NCI-H1694 treated with DMSO at 0.1 percent for 48 hours (cell line): ENCODE data around the gene DSCAML1.
"Not testable (repeated sequence)": the region's sequence is repeated elsewhere in the genome, so short reads cannot be mapped to it uniquely, and the experiment has no call there.

ENCODE experiments used
- DNase-seq: peaks from one replicate; lab custom pipeline; 2025; lab: John Stamatoyannopoulos, UW

The DSCAML1 gene

GRCh38 chr11:117466966-117467365, 330.1 kb downstream of the DSCAML1 start:
- DNase-seq: no peak

DNA sequence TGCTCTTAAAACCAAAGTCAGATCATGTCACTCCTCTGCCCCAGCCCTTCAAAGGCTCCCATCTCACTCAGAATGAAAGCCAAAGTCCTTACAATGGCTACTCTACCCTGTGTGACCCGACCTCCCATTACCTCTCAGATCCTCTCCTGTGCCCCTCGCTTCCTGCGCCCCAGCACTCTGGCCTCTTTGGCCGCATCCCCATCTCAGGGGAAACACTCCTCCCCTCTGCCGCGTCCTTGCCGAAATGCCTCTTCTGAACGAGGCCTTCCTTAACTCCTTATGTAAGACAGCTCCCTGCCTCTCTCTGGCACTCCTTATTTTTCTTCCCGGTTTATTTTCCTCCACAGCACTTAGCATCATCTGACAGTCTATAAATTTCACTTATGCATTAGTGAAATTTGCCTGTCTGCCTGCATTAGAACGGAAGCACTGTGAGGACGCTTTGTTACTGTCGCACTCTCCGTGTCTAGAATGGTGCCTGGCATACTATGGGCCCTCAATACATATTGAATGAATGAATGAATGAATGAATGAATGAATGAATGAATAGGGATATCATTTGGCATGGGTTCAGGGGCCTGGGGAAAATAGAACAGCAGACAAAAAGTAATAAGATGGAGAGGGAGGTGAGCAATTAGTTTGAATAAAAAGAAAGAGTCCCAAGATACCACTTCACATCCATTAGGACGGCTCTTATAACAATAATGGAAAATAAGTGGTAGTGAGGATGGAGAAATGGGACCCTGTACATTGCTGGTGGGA, 331.6 kb downstream of the DSCAML1 start:
- DNase-seq: no peak

DNA sequence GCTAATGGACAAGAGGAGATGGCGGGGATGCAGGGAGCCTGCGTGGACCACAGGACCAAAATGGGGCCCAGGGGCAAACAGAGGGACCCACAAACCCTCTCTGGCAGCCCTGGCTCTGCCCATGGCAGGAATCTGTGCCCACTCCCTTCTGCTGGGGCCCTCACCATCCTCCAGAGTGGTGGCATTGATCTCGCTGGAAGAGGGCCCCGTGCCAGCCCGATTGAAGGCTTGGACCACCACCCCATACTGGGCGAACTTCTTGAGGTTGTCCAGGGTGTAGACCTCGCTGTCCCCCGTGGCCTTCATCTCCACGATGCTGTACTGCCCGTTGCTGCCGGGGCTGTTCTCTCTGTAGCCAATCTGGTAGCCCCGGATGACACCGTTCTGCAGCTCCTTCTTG, 332.2 kb downstream of the DSCAML1 start:
- DNase-seq: no peak

DNA sequence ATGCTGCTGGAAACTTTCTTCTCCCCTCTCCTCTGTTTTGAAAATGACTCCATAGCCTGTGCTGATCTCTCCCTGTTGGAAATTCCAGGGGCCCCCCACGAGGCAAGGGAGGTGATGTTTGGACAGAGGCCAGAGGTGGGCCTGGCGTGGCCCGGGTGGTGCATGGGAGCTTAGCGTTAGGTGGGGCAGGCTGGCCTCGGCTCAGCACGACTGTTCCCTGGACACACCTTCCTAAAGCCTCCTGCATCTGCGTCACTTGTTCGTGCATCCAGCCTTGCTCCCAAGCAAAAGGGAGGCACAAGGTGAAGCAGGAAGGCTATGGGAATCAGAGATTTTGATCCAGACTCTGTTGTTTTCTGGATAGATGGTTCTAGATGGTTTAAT, 334.2 kb downstream of the DSCAML1 start:
- DNase-seq: no peak

- DNase-seq: no peak
Observed at GRCh38 chr11:117462183-117462863, 334.7 kb downstream of the DSCAML1 start.

GRCh38 chr11:117461396-117462182, 335.4 kb downstream of the DSCAML1 start:
- DNase-seq: no peak

- no peak for DNase-seq
Observed at GRCh38 chr11:117459979-117460300, 337.1 kb downstream of the DSCAML1 start.

DNA sequence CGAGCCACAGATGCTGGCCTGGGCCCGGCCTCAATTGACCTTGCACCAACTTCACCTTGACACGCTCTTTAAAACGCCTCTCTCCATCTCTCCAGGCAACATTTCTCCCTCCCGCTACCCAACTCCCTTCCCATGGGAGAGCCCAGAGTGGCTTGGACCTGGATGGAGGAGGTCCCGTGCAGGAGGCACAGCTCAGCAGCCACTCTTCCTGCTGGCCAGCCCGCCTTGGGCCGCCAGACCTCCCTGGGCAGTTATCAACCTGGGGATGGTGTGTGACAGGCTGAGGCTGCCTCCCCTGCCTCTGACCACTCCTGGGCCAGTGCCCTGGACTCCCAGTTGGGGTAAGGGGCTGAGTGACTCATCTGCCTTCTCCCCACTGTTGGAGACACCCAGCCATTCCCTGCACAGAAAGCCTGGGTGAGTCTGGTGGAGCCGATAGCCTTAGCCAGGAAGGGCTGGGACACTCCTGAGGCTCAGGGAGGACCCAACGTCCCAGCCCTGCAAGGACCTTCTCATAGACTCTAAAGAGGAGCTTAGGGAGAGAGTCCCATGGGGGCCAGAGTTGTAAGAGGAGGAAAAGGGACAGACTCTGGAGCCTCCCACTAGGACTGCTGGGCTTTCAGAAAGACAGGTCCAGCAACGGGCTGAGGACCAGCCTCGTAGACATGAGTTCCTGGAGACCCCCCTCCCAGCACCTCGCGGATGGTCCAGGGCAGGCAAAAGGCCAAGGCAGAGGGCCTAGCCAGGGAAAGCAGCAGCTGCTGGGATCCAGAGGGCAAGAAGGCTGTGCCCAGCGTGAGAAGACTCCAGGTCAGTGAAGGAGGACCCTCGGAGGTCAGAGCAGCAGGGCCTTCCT, 337.7 kb downstream of the DSCAML1 start:
- DNase-seq: no peak

GRCh38 chr11:117458275-117459122, 338.5 kb downstream of the DSCAML1 start:
- no peak for DNase-seq

GRCh38 chr11:117457835-117458234, 339.2 kb downstream of the DSCAML1 start:
- DNase-seq: no peak

DNA sequence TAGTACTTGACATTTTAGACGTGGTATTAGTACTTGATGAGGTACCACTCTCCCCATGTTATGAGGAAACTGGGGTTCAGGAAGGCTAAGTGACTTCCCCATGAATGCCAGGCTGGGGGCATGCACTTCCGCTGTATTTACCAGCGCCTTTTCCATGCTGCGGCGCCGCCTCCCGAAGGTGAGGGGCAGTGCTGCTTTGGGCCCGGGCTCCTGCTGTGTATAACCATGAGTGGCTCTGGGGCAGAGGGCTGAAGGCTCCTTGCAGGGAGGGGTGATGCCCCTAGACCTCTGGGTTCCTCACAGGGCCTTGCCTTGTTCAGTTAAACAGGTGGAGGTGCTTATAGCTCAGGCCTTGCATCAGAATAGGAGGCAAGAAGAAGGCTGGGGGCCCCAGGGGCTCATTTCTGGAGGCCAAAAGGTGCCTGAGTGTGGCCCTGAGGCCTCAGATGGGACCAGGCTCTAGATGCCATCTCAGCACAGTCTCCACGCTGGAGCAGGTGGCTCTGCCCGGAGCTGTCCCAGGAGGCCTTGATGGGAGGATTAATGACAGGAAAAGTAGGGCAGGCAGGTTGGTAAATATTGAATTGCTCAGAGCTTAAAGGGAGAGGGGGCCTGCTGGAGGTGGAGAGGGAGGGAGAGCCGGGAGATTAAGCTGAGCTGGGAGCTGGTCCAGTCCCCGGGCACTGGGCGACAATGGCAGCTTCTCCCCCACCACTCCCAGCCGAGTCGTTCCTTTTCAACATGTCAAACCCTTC, 339.8 kb downstream of the DSCAML1 start:
- DNase-seq: no peak

GRCh38 chr11:117456721-117457029, 340.3 kb downstream of the DSCAML1 start:
- DNase-seq: not testable (repeated sequence)

DNA sequence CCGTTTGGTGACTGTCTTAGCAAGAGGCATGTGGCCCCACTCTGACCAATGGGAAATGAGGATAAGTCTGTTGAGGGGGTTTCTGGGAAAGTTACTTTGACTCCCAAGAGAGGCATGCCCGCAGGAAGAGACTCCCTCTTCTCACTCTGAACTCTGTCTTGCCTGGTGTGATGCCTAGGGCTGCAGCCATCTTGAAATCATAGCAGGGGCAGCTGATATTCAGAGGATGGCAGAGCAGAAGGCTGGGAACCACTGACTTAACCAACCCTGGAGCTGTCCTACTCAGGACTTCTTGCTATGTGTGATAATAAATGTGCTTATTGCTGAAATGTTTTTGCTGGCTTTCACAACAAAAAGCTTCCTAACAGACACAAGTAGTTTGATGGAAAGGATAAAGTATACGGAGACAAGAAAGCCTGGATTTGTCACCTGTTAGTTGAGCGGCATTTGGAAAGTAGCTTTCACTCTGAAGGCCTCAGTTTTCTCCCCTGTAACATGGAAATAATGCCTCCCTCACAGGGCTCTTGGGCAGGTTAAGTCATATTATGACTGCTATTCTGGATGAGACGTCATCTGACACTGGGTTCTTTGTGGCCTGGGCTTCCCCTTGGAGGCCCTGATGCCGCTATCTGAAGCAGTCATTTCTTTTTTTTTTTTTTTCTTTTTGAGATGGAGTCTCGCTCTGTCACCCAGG, 340.8 kb downstream of the DSCAML1 start:
- no peak for DNase-seq

- no peak for DNase-seq
Observed at GRCh38 chr11:117454564-117454917, 342.5 kb downstream of the DSCAML1 start.

GRCh38 chr11:117453886-117454563, 343.0 kb downstream of the DSCAML1 start:
- no peak for DNase-seq

DNA sequence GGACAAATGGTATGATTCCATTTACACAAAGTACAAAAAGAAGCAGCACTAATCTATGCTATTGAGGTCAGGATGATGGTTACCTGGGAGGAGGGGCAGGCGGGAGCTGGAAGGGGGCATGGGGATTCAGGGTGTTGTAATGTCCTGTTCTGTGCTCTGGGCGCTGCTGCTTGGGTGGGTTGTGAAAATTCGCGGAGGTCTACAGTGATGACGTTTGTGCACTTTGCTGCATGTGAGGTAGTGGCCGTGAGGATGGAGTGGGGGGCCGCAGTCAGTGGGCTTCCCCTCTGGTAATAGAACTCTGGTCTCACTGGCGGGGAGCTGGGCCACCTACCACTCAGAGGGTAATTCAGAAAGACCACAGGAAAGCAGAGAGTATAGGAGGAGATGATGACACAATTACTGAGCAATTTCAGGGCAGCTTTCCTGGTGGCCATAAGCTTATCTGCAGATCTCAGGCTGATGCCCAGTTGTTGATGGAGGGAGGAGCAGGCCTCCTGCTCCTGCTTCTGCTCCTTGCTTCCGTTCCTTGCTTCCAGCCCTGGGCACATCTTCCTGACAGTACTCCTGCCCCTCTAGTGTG, 347.8 kb downstream of the DSCAML1 start:
- DNase-seq: no peak

GRCh38 chr11:117444711-117445658, 352.0 kb downstream of the DSCAML1 start:
- no peak for DNase-seq

DNA sequence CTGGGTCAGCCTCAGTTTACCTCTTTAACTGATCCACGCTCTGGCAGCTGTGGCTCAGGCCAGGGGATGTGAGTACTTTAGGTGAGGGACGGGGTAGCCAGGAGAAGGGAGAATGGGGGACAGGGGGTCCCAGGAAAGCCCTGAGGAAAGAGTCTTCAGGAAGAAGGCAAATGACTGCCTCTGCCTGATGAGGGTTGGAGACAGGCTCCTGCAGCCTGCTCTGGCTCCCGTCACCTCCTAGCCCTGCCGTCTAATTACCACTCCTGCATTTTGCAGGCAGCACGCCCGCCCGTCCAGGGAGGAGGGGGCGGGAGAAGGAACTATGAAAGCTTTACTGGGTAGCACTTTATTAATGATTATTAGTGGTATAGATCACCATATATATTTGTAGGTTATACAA, 352.8 kb downstream of the DSCAML1 start:
- no peak for DNase-seq
